Epithelial cell of proximal tubule (primary cell): ENCODE results near the gene ASTN2. TPM values are rescaled to one million over a fixed set of nuclear protein-coding genes. Genes with fewer than 3 reads are reported as not detected.

Experiments used
- DNase-seq: peaks from one replicate; pipeline ENCODE4 v3.0.0-alpha.2; 2011; ENCODE audit warnings: low read depth
- H3K4me3 ChIP-seq: 2 replicates; pipeline ENCODE4 v1.5.1; 2011; ENCODE audit warnings: low read depth, mild to moderate bottlenecking, low read length
- CTCF ChIP-seq: conservative IDR thresholded peaks from 2 replicates; pipeline ENCODE4 v1.5.1; 2012; ENCODE audit warnings: low read depth, mild to moderate bottlenecking, low read length
- total RNA-seq: library from RNA; depleted of rRNA; stranded (reverse); fragments of >200 nt; gene quantifications from 2 replicates; pipeline ENCODE4 v1.2.3, GENCODE V29; 2015

Gene ASTN2
- total RNA-seq, 1 donor from 2014 or later, result 4.4 TPM

- H3K4me3 ChIP-seq, result no peak overlapping the region
- no peak for TF ChIP-seq CTCF
- DNase-seq, result no peak
These were observed 475.7 kb downstream of the ASTN2 start for GRCh38 chr9:116939161-116939560.

GRCh38 chr9:116937361-116937760 lies 477.5 kb downstream of the ASTN2 start:
- no peak overlapping the region for H3K4me3 ChIP-seq
- no peak for DNase-seq

GRCh38 chr9:116935149-116935897 lies 479.5 kb downstream of the ASTN2 start:
- TF ChIP-seq CTCF, result no peak
- DNase-seq, result no peak
- H3K4me3 ChIP-seq, result no peak overlapping the region

More at GRCh38 chr9:116937361-116937760, 477.5 kb downstream of the ASTN2 start:
- no peak for TF ChIP-seq CTCF

- TF ChIP-seq CTCF, result no peak
- no peak overlapping the region for H3K4me3 ChIP-seq
- no peak for DNase-seq
These were observed 480.7 kb downstream of the ASTN2 start for GRCh38 chr9:116934131-116934530.

GRCh38 chr9:116933251-116933650 lies 481.6 kb downstream of the ASTN2 start:
- DNase-seq, result no peak

GRCh38 chr9:116929621-116930020 lies 485.2 kb downstream of the ASTN2 start:
- no peak for DNase-seq
- no peak for TF ChIP-seq CTCF
- H3K4me3 ChIP-seq, result no peak overlapping the region

More at GRCh38 chr9:116933251-116933650, 481.6 kb downstream of the ASTN2 start:
- no peak for TF ChIP-seq CTCF
- no peak overlapping the region for H3K4me3 ChIP-seq

GRCh38 chr9:116928884-116929283 lies 486.0 kb downstream of the ASTN2 start:
- DNase-seq, result no peak
- H3K4me3 ChIP-seq, result no peak overlapping the region
- TF ChIP-seq CTCF, result no peak
